Body of pancreas (tissue), 4 donors: ENCODE results near the gene NOC2L. TPM values are rescaled to one million over a fixed set of nuclear protein-coding genes. Genes with fewer than 3 reads are reported as not detected.
"Not testable (repeated sequence)": the region's sequence is repeated elsewhere in the genome, so short reads cannot be mapped to it uniquely, and the experiment has no call there.

Source experiments
- ATAC-seq: fragments of 150-250 bp; one replicate; pipeline ENCODE4 v1.9.1; 2016
- DNase-seq, 4 donors: peaks; one replicate each; pipeline ENCODE4 v3.0.0-alpha.2; 2019
- H3K27ac ChIP-seq, 4 donors: fragments of 200-600 bp; sonication (generic); 1 replicate in 3 of 4; 2 replicates in 1 of 4; pipeline versions ENCODE4 v1.5.1 to v1.6.1; 2016 to 2019; ENCODE audit warnings: mild to moderate bottlenecking in 1 of 4, mixed read lengths in 1 of 4, moderate library complexity in 1 of 4
- H3K27me3 ChIP-seq, 2 donors: fragments of 200-600 bp; sonication (generic); one replicate each; pipeline ENCODE4 v1.6.0; 2016; ENCODE audit warnings: mild to moderate bottlenecking in 1 of 2
- H3K36me3 ChIP-seq, 2 donors: fragments of 200-600 bp; sonication (generic); replicated peaks in 1 of 2; 2 replicates each; pipeline ENCODE4 v1.5.1; 2016; ENCODE audit warnings: low read depth in 2 of 2; ENCODE audit not compliant: insufficient read depth in 1 of 2
- H3K4me1 ChIP-seq: fragments of 200-600 bp; sonication (generic); one replicate; pipeline ENCODE4 v1.6.0; 2016
- H3K4me3 ChIP-seq, 2 donors: fragments of 200-600 bp; sonication (generic); 1 replicate in 1 of 2; 2 replicates in 1 of 2; pipeline ENCODE4 v1.5.1; 2016 to 2019
- H3K9me3 ChIP-seq, 3 donors: fragments of 200-600 bp; sonication (generic); 1 replicate in 2 of 3; 2 replicates in 1 of 3; pipeline ENCODE4 v1.5.1; 2016
- POLR2A ChIP-seq, 3 donors: fragments of 450-650 bp; IDR thresholded peaks; one replicate each; pipeline ENCODE4 v1.6.1; 2016; ENCODE audit warnings: antibody characterized with exemption in 3 of 3, mild to moderate bottlenecking in 2 of 3
- WGBS, 2 donors: methylation state at CpG; one replicate each; pipeline ENCODE4 v1.1.5; 2017; 5-methylcytosine and 5-hydroxymethylcytosine counted together
- intact Hi-C: fragments of 100-400 bp; cut with DNase I; formaldehyde crosslinking; loops from one replicate; pipeline ENCODE4 v1.15.1; 2023
- small RNA-seq: library from RNA; depleted of rRNA; stranded (forward); fragments of <200 nt; gene quantifications from one replicate; pipeline ENCODE3, GENCODE V24; 2016
- total RNA-seq, 2 donors: library from RNA; depleted of rRNA; stranded (reverse); fragments of >200 nt; gene quantifications; one replicate each; pipeline ENCODE4 v1.1.0, GENCODE V29; 2016
- TF ChIP-seq, protein P1 (sequence below), 7 experiments: fragments of 450-650 bp in 4 of 7; fragments of 200-600 bp in 3 of 7; sonication (generic) in 3 of 7; IDR thresholded peaks; one replicate each; pipeline ENCODE4 v1.5.1; 2016 to 2019; ENCODE audit warnings: antibody characterized with exemption in 7 of 7

The NOC2L gene
- total RNA-seq, 2 donors from 2014 or later = 30.6 to 32.3 TPM

DNA sequence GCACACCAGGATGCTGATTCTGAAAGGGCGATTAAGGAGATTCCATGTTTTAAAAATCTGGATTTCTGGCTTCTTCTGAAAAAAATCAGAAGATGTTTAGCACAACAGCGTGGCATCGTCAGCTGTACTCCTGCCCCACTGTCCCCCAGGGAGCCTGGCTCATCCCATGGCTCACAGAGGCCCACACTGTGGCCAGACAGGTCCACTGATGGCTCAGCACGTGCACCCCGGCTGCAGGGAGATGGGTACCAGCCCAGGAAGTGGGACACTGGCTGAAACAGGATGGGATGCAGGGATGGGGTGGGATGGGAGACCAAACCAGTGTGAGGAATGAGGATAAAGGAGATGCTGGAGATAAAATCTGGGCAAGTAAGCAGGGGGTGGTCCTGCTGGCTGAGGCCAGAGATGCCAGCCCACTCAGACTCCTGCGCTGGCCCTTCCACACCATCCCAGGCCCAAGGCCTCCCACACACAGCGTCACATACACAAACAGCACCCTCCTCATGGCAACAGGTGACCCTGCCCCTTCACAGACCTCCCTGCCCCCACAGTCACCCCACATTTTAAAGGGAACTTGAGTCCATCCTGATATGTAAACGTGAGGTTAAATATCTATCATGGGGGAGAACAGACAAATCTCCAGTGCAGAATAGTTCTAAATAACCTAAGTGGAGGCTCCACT lies 59.3 kb downstream of the NOC2L start:
- Histone ChIP-seq H3K27ac (no peak overlapping the region), H3K27me3 (no peaks in the 10 kb centered on the region), H3K4me1 (peaks cover 7% of the 10 kb centered on the region), H3K36me3 (no peaks in the 10 kb centered on the region), H3K9me3 (no peaks in the 10 kb centered on the region), H3K4me3 (no peak overlapping the region)
- DNase-seq (no peak), ATAC-seq (no peak)
- TF ChIP-seq, protein P1, sequence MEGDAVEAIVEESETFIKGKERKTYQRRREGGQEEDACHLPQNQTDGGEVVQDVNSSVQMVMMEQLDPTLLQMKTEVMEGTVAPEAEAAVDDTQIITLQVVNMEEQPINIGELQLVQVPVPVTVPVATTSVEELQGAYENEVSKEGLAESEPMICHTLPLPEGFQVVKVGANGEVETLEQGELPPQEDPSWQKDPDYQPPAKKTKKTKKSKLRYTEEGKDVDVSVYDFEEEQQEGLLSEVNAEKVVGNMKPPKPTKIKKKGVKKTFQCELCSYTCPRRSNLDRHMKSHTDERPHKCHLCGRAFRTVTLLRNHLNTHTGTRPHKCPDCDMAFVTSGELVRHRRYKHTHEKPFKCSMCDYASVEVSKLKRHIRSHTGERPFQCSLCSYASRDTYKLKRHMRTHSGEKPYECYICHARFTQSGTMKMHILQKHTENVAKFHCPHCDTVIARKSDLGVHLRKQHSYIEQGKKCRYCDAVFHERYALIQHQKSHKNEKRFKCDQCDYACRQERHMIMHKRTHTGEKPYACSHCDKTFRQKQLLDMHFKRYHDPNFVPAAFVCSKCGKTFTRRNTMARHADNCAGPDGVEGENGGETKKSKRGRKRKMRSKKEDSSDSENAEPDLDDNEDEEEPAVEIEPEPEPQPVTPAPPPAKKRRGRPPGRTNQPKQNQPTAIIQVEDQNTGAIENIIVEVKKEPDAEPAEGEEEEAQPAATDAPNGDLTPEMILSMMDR (IDR thresholded peaks at IDR 0.05) = no peak
- no peak for TF ChIP-seq POLR2A (IDR thresholded peaks at IDR 0.05)
- 65 to 71% methylated on average over 7 to 8 of the region's 8 CpGs for WGBS, 2 donors
- intact Hi-C loops = no loop called here

DNA sequence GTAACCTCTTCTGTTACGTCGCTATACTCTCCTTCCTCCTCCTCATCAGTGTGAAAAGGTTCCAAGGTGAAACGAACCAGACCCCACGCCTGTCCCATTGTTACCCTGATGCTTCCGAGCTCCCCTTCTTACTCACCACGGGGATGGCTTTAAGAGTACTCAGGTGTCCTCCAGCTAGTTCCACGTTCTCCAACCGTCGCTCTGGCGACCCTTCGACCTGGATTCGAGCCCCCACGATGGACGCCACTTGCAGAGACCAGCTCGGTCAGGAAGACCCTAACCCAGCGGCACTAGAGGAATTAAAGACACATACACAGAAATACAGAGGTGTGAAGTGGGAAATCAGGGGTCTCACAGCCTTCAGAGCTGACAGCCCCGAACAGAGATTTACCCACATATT lies 61.1 kb downstream of the NOC2L start:
- H3K36me3 ChIP-seq, H3K27ac ChIP-seq, H3K9me3 ChIP-seq, H3K27me3 ChIP-seq, H3K4me3 ChIP-seq, ATAC-seq, intact Hi-C loops, DNase-seq, H3K4me1 ChIP-seq: not testable (repeated sequence)
- 65 to 70% methylated on average over 17 of the region's 17 CpGs for WGBS, 2 donors

DNA sequence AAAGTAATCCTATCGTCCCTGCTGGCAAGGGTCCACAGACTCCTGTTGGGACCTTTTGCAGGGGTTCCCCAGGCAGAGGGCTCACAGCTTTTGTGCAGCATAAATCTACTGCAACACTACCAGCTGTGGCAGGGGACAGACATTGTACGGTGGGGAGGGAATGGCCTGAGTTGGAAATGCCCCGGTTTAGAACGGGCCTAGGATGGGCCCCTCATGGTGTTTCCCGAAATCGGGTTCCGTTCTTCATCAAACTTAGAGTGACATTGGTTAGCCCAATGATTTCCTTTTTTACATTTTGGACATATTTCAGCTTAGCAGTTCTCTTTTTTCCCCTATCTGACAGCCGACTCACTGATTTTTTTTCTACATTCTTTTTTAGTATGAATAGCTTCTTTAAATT lies 61.8 kb downstream of the NOC2L start:
- Histone ChIP-seq H3K27ac (no peak overlapping the region), H3K4me3 (no peak overlapping the region), H3K27me3 (no peaks in the 10 kb centered on the region), H3K4me1 (no peaks in the 10 kb centered on the region), H3K9me3 (no peaks in the 10 kb centered on the region), H3K36me3 (no peaks in the 10 kb centered on the region)
- DNase-seq (no peak), ATAC-seq (no peak)
- WGBS, 2 donors = 51 to 68% methylated on average over 8 of the region's 8 CpGs
- TF ChIP-seq, protein P1 (IDR thresholded peaks at IDR 0.05) = no peak
- no peak for TF ChIP-seq POLR2A (IDR thresholded peaks at IDR 0.05)
- intact Hi-C loops = no loop called here

Small RNA genes lying within 50 kb of the gene (small RNA-seq; reads per million reads assigned to genes)
- gene AL645608.3 (not detected), gene AL645608.4 (not detected)

Other genes with a start within 250 kb of the NOC2L start
- 1 to 10 TPM; 2.1 to 2.3 TPM for gene SAMD11, start 35.3 kb downstream of the NOC2L start, total RNA-seq
- gene KLHL17, start 1.3 kb upstream of the NOC2L start, total RNA-seq = 10 to 100 TPM in 1 of 2 donors, 1 to 10 TPM in 1; 6.0 to 29.0 TPM
- gene PLEKHN1, start 7.2 kb upstream of the NOC2L start, total RNA-seq = not detected
- not detected for gene PERM1, start 22.8 kb upstream of the NOC2L start, total RNA-seq
- 10 to 100 TPM; 44.1 to 97.2 TPM for gene HES4, start 40.8 kb upstream of the NOC2L start, total RNA-seq
- gene ISG15, start 54.2 kb upstream of the NOC2L start, total RNA-seq = 10 to 100 TPM in 1 of 2 donors, 1 to 10 TPM in 1; 8.3 to 29.0 TPM
- gene AGRN, start 60.9 kb upstream of the NOC2L start, total RNA-seq = 100 to 1,000 TPM in 1 of 2 donors, 10 to 100 TPM in 1; 85.1 to 241 TPM
- gene RNF223, start 115.0 kb upstream of the NOC2L start, total RNA-seq = under 1 TPM in 1 of 2 donors, not detected in 1; 0.26 TPM
- 10 to 100 TPM in 1 of 2 donors, 1 to 10 TPM in 1; 8.8 to 13.2 TPM for gene C1orf159, start 156.8 kb upstream of the NOC2L start, total RNA-seq
- gene TTLL10, start 214.6 kb upstream of the NOC2L start, total RNA-seq = under 1 TPM; 0.66 to 0.78 TPM
- gene TNFRSF18, start 247.3 kb upstream of the NOC2L start, total RNA-seq = not detected